Endothelial cell of umbilical vein (primary cell): ENCODE data around the gene ZFYVE16. TPM values are rescaled to one million over a fixed set of nuclear protein-coding genes. Genes with fewer than 3 reads are reported as not detected.
"Not testable (repeated sequence)": the region's sequence is repeated elsewhere in the genome, so short reads cannot be mapped to it uniquely, and the experiment has no call there.

Source experiments
- BruUV-seq: library from RNA; stranded (reverse); fragments of 400-500 nt; replicated peaks from 2 replicates; lab custom pipeline; 2021; lab: Mats Ljungman, UMichigan
- CTCF ChIA-PET: fragments of 300-600, 350-600 bp; sonication (Branson Sonifier 250); formaldehyde crosslinking; loops from one replicate; lab custom pipeline; 2021; ENCODE audit warnings: antibody characterized with exemption, inconsistent platforms; lab: Charles Lee
- POLR2A ChIA-PET: fragments of 300-600, 350-600 bp; sonication (Branson Sonifier 250); formaldehyde crosslinking; loops from one replicate; lab custom pipeline; 2021; ENCODE audit warnings: antibody characterized with exemption, inconsistent platforms; lab: Charles Lee
- DNase-seq: peaks from one replicate; pipeline ENCODE4 v3.0.0-alpha.2; 2011; ENCODE audit warnings: low read depth, low spot score
- FAIRE-seq: peaks from 2 replicates; lab custom pipeline; 2011; peaks lifted over from hg19 to GRCh38; lab: Jason Lieb, UNC
- H2AFZ ChIP-seq: 2 replicates; pipeline ENCODE4 v1.6.0; 2012; ENCODE audit warnings: low read depth, low read length, control low read depth, inconsistent platforms
- H3K27ac ChIP-seq: 2 replicates; pipeline ENCODE4 v1.5.1; 2011; ENCODE audit warnings: low read depth, mild to moderate bottlenecking, control low read depth, low read length, moderate library complexity; ENCODE audit not compliant: insufficient read depth
- H3K27me3 ChIP-seq, 2 experiments: 2 replicates each; pipeline versions ENCODE4 v1.6.0 to v1.6.1; 2011; ENCODE audit warnings: low read length in 2 of 2, mixed read lengths in 1 of 2; ENCODE audit not compliant: control insufficient read depth in 2 of 2, insufficient read depth in 2 of 2
- H3K36me3 ChIP-seq, 2 experiments: 2 replicates in 1 of 2; 3 replicates in 1 of 2; pipeline ENCODE4 v1.5.1; 2011; ENCODE audit warnings: low read length in 2 of 2, mild to moderate bottlenecking in 1 of 2, moderate library complexity in 1 of 2; ENCODE audit not compliant: control insufficient read depth in 2 of 2, insufficient read depth in 2 of 2; ENCODE audit errors: extremely low read depth in 1 of 2
- H3K4me1 ChIP-seq: 3 replicates; pipeline ENCODE4 v1.5.1; 2011; ENCODE audit warnings: mild to moderate bottlenecking, low read length; ENCODE audit not compliant: control insufficient read depth, insufficient read depth; ENCODE audit errors: extremely low read depth
- H3K4me2 ChIP-seq: 2 replicates; pipeline ENCODE4 v1.6.1; 2011; ENCODE audit warnings: low read length, control low read depth, mixed read lengths; ENCODE audit not compliant: insufficient read depth
- H3K4me3 ChIP-seq, 3 experiments: fragments of 200-600 bp in 1 of 3; sonication (generic), shearing (Covaris generic) in 1 of 3; replicated peaks in 1 of 3; 2 replicates each; pipeline ENCODE4 v1.5.1; 2011 to 2016; ENCODE audit warnings: control low read depth in 3 of 3, low read length in 3 of 3, mild to moderate bottlenecking in 2 of 3, inconsistent platforms in 1 of 3, low read depth in 1 of 3, moderate library complexity in 1 of 3; ENCODE audit not compliant: insufficient read depth in 1 of 3
- H3K79me2 ChIP-seq: 2 replicates; pipeline ENCODE4 v1.6.0; 2012; ENCODE audit warnings: low read length, inconsistent platforms; ENCODE audit not compliant: control insufficient read depth, insufficient read depth
- H3K9ac ChIP-seq: replicated peaks from 2 replicates; pipeline ENCODE3; 2011; ENCODE audit warnings: low read length, control low read depth; ENCODE audit not compliant: insufficient read depth; ENCODE audit errors: extremely low read depth
- H3K9me1 ChIP-seq: replicated peaks from 3 replicates; pipeline ENCODE4 v1.6.0; 2011; ENCODE audit warnings: mild to moderate bottlenecking, low read length; ENCODE audit not compliant: control insufficient read depth, insufficient read depth; ENCODE audit errors: extremely low read depth
- H3K9me3 ChIP-seq: replicated peaks from 2 replicates; pipeline ENCODE4 v1.5.1; 2012; ENCODE audit warnings: low read length, inconsistent platforms; ENCODE audit not compliant: control insufficient read depth, insufficient read depth
- H4K20me1 ChIP-seq: replicated peaks from 2 replicates; pipeline ENCODE3; 2011; ENCODE audit warnings: mild to moderate bottlenecking, low read length; ENCODE audit not compliant: control insufficient read depth, insufficient read depth; ENCODE audit errors: extremely low read depth
- EZH2 ChIP-seq: IDR thresholded peaks from 2 replicates; pipeline ENCODE4 v1.6.1; 2012; ENCODE audit warnings: borderline replicate concordance, low read depth, mild to moderate bottlenecking, moderate library complexity, low read length, inconsistent platforms; ENCODE audit not compliant: severe bottlenecking
- FOS ChIP-seq: IDR thresholded peaks from 2 replicates; pipeline ENCODE4 v1.6.1; 2011; ENCODE audit warnings: mild to moderate bottlenecking, low read length, moderate library complexity, borderline replicate concordance; ENCODE audit not compliant: insufficient read depth
- GATA2 ChIP-seq: IDR thresholded peaks from 2 replicates; pipeline ENCODE4 v1.7.0; 2011; ENCODE audit warnings: low read depth, mild to moderate bottlenecking, moderate library complexity, mixed read lengths, low read length; ENCODE audit not compliant: insufficient read length, insufficient read depth
- JUN ChIP-seq: IDR thresholded peaks from 2 replicates; pipeline ENCODE4 v1.6.1; 2011; ENCODE audit warnings: borderline replicate concordance, low read depth; ENCODE audit not compliant: insufficient read length, insufficient read depth
- MYC ChIP-seq: IDR thresholded peaks from one replicate; pipeline ENCODE4 v1.6.1; 2011; ENCODE audit warnings: mild to moderate bottlenecking, low read depth, low read length
- POLR2A ChIP-seq: IDR thresholded peaks from 2 replicates; pipeline ENCODE4 v1.6.1; 2012; ENCODE audit warnings: low read depth, mild to moderate bottlenecking, control low read depth, low read length
- POLR2AphosphoS5 ChIP-seq: IDR thresholded peaks from 2 replicates; pipeline ENCODE4 v1.6.1; 2012; ENCODE audit warnings: low read depth, mild to moderate bottlenecking, control low read depth, low read length, moderate library complexity; ENCODE audit not compliant: insufficient read depth
- dilution Hi-C: fragments of 300-500 bp; cut with MboI; formaldehyde crosslinking; loops from one replicate; pipeline ENCODE4 v1.15.0; 2019; ENCODE audit warnings: low sequenced_read_pairs; ENCODE audit not compliant: extremely low pct_ligation_motif_present
- intact Hi-C: fragments of 100-400 bp; cut with micrococcal nuclease; formaldehyde crosslinking; loops from one replicate; pipeline ENCODE4 v1.10.0; 2022
- polyA plus RNA-seq, 4 experiments: library from polyadenylated mRNA; depleted of rRNA in 3 of 4; stranded (reverse) in 3 of 4; unstranded in 1 of 4; fragments of >200 nt; gene quantifications; 2 replicates each; pipeline versions ENCODE4 v1.2.1 to v1.2.3, GENCODE V29; 2011 to 2012; ENCODE audit warnings: missing spikeins in 1 of 4
- total RNA-seq: library from RNA; stranded (reverse); gene quantifications from 2 replicates; pipeline ENCODE4 v1.2.3, GENCODE V29; 2021
- TF ChIP-seq, protein P1 (sequence below), 2 donors: IDR thresholded peaks; 1 replicate in 1 of 2; 2 replicates in 1 of 2; pipeline ENCODE4 v1.5.1; 2011; ENCODE audit warnings: low read length in 2 of 2, mild to moderate bottlenecking in 2 of 2, moderate library complexity in 2 of 2, control low read depth in 1 of 2, inconsistent platforms in 1 of 2, low read depth in 1 of 2; ENCODE audit not compliant: insufficient read depth in 1 of 2; ENCODE audit errors: extremely low read depth in 1 of 2
- TF ChIP-seq, protein P2 (sequence below): IDR thresholded peaks from 2 replicates; pipeline ENCODE4 v1.6.1; 2011; ENCODE audit not compliant: insufficient read depth, insufficient read length

ZFYVE16 gene
- total and polyA plus RNA-seq, 2 donors (not counting 3 experiments of a cell fraction or from before 2014, with no cell fraction given) = 5.1 to 43.1 TPM

GRCh38 chr5:80468131-80468530, 60.3 kb downstream of the ZFYVE16 start:
- no peaks in the 10 kb centered on the region for H3K4me1 ChIP-seq
- H3K36me3 ChIP-seq = peaks cover 2 to 3% of the 10 kb centered on the region in 2 experiments
- no peak for TF ChIP-seq EZH2
- TF ChIP-seq POLR2A = no peak
- no peak for TF ChIP-seq FOS
- no peak for TF ChIP-seq MYC
- no peak for TF ChIP-seq GATA2
- no peak for TF ChIP-seq JUN
- TF ChIP-seq, protein P1, sequence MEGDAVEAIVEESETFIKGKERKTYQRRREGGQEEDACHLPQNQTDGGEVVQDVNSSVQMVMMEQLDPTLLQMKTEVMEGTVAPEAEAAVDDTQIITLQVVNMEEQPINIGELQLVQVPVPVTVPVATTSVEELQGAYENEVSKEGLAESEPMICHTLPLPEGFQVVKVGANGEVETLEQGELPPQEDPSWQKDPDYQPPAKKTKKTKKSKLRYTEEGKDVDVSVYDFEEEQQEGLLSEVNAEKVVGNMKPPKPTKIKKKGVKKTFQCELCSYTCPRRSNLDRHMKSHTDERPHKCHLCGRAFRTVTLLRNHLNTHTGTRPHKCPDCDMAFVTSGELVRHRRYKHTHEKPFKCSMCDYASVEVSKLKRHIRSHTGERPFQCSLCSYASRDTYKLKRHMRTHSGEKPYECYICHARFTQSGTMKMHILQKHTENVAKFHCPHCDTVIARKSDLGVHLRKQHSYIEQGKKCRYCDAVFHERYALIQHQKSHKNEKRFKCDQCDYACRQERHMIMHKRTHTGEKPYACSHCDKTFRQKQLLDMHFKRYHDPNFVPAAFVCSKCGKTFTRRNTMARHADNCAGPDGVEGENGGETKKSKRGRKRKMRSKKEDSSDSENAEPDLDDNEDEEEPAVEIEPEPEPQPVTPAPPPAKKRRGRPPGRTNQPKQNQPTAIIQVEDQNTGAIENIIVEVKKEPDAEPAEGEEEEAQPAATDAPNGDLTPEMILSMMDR (IDR thresholded peaks at IDR 0.05; ENCODE audit: extremely low read depth in 1 of 2, insufficient read depth in 1 of 2, low read depth in 1 of 2, low read length in 2 of 2) = no peak
- TF ChIP-seq, protein P2, sequence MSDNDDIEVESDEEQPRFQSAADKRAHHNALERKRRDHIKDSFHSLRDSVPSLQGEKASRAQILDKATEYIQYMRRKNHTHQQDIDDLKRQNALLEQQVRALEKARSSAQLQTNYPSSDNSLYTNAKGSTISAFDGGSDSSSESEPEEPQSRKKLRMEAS = no peak
- no peak for TF ChIP-seq POLR2AphosphoS5
- H3K9ac ChIP-seq = no peak overlapping the region
- H3K9me3 ChIP-seq = no peaks in the 10 kb centered on the region
- BruUV-seq = no TSS peak
- dilution Hi-C loops = no loop called here
- H4K20me1 ChIP-seq = no peaks in the 10 kb centered on the region
- FAIRE-seq (no peak), DNase-seq (no peak)
- H3K4me3 ChIP-seq = no peak overlapping the region
- intact Hi-C loops = no loop called here
- H3K9me1 ChIP-seq = no peaks in the 10 kb centered on the region
- POLR2A ChIA-PET = no interaction called here
- no peak overlapping the region for H3K27ac ChIP-seq
- no peaks in the 10 kb centered on the region for H3K27me3 ChIP-seq
- no peak overlapping the region for H3K4me2 ChIP-seq
- CTCF ChIA-PET = interaction anchor here (1.0 to 4.7 kb wide), 2 partner anchors 11 to 13 kb away, joined by 3 to 35 read pairs; no protein-coding TSS in a partner anchor
- H3K79me2 ChIP-seq = no peaks in the 10 kb centered on the region
- H2AFZ ChIP-seq = no peak overlapping the region

DNA sequence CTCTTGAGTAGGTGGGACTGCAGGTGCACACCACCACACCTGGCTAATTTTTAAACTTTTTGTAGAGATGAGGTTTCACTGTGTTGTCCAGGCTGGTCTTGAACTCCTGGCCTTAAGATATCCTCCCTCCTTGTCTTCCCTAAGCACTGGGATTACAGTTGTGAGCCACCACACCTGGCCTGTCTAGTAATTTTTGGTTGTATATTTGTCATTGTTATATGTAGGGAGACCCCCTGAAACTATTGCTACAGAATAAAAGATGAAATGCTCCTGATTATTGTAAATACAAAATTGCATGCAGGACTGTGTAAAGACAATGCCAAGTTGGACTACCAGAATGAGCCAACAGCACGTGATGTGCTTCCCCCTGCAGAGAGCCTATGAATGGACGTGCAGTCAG, 62.8 kb downstream of the ZFYVE16 start:
- intact Hi-C loops, H3K79me2 ChIP-seq, POLR2A ChIA-PET, H3K4me3 ChIP-seq, H3K4me1 ChIP-seq, dilution Hi-C loops, H3K9me3 ChIP-seq, BruUV-seq, DNase-seq, H2AFZ ChIP-seq, H3K9me1 ChIP-seq, H3K9ac ChIP-seq, H3K27ac ChIP-seq, H3K4me2 ChIP-seq, FAIRE-seq, H4K20me1 ChIP-seq, H3K27me3 ChIP-seq: not testable (repeated sequence)
- CTCF ChIA-PET = interaction anchor here (1.6 kb wide), 1 partner anchor 11 kb away, joined by 3 read pairs; no protein-coding TSS in a partner anchor
- H3K36me3 ChIP-seq = peaks cover 0 to 14% of the 10 kb centered on the region in 2 experiments
